Measurements from ENCODE around the gene P3H3.

The P3H3 gene

DNA sequence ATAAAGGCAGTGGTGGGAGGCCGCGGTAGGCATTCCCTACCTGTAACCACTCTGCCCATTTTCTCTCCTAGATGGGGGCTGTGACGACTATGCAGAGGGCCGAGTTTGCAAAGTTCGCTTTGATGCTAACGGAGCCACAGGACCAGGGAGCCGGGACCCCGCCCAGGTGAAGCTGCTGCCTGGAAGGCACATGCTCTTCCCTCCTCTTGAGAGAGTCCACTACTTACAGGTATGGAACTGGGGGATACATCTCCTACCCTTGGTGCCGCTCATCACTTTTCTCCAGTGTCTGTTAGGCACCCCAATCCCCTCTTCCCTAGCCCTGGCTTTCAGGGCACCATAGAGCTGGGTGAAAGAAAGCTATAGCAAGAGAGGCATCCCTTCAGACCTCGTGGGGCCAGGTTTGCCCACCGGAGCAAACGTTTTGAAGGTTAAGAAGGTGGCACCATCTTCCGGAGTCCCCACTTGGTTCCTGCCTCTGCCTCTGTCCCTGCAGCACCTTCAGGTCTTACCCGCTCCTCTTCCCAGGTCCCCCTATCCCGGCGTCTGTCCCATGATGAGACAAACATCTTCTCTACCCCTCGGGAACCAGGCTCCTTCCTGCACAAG, 2.0 kb upstream of the P3H3 start:
- DNase-seq (ENCODE audit: low read depth, low spot score) = no peak

DNA sequence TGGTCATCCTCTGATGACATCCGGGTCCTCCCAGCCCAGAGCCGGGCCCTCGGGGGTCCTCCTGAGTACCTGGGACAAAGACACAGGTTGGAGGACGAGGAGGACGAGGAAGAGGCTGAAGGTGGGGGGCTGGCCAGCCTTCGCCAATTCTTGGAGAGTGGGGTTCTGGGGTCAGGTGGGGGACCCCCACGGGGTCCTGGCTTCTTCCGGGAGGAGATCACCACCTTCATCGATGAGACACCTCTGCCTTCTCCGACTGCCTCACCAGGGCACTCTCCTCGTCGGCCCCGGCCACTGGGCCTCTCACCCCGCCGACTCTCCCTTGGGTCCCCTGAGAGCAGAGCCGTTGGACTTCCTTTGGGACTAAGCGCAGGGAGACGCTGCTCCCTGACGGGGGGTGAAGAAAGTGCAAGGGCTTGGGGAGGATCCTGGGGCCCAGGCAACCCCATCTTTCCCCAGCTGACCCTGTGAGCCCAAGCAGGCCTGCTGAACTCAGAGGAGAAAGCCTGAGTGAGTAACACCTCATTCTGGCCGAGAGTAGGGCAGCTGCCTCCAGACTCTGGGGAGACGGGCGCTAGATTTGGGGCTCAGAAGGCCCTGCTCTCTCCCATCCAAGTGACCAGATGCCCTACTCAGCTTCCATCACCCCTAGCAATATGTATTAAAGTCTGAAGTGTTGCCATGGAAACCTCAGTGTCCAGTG, 1.3 kb upstream of the P3H3 start:
- no peak for DNase-seq (ENCODE audit: low read depth, low spot score)

DNA sequence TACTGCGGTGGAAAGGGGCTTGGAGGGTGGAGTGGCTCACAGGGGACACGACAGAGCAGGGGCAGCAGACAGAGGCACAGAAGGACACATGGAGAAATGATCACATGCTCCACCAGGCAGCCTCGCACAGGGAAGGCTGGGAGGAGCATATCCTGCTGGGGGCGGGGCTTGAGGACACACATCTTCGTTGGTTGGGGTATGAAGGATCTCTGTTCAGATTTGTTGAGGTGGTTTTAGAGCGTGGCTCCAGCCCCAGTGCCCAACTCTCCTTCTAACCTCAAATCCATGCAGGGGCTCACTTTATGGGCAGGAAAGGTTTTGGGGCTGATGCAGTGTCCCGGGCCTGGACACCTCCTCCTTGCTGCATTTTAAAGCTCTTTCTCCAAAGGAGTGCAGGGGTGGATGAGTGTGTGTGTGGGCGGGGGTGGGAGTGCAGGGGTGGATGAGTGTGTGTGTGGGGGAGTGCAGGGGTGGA, 733 bp upstream of the P3H3 start:
- DNase-seq (ENCODE audit: low read depth, low spot score) = peak; percentile 26

DNA sequence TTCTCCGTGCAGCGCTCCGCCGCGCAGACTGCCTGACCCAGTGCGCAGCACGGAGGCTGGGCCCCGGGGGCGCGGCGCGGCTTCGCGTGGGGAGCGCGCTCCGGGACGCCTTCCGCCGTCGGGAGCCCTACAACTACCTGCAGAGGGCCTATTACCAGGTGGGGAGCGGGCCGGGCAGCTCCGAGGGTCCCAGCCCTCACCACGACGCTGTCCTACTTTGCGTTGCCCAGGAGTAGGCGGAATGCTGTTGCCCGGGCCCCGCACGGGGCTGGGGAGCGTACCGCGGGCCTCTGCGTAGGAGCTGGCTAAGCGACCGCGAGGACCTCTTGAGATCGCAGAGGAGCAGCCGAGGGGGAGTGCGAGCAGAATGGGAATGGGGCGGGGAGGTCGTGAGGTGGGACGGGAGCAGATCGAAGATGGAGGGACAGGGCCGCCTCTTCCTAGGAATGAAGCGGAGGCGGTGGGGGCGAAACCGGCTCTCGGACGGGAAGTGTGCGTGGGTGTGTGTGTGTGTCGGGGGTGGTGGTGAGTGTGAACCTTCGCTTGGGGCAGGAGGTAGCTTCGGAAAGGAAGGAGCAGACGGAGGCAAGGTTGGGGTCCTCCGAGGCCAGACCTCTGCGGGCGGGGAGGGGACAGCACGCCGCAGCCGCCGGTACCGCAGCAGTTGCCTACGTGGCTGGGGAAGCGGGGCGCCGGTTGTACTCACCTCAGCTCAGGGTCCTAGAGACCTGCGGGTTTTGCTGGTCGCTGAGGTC, 751 bp downstream of the P3H3 start:
- DNase-seq (ENCODE audit: low read depth, low spot score) = no peak

DNA sequence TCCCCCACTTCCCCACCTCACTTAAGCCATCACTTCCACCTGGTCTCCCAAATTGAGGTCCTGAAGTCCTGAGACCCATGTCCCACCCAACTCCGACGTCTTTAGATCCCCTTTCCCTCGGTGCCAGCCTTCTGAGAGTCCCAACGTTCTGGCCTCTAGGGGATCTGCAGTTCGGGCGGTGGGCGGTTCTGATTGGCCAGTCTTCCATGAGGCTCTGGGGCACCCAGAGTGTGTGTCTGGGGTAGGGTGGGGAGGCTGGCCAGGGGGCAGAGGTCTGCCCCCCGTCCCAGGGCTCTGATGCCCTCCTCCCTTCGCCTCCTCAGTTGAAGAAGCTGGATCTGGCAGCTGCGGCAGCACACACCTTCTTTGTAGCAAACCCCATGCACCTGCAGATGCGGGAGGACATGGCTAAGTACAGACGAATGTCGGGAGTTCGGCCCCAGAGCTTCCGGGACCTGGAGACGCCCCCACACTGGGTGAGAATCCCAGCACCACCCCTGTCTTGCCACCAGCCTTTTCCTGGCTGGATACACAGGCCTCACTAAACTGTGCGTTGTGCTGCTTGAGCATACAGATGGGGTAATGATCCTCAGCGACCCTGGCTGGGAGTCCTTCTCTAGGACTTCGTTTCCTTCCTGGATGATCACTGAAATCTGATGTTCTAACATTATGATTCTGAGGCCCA, 1.5 kb downstream of the P3H3 start:
- no peak for DNase-seq (ENCODE audit: low read depth, low spot score)

DNA sequence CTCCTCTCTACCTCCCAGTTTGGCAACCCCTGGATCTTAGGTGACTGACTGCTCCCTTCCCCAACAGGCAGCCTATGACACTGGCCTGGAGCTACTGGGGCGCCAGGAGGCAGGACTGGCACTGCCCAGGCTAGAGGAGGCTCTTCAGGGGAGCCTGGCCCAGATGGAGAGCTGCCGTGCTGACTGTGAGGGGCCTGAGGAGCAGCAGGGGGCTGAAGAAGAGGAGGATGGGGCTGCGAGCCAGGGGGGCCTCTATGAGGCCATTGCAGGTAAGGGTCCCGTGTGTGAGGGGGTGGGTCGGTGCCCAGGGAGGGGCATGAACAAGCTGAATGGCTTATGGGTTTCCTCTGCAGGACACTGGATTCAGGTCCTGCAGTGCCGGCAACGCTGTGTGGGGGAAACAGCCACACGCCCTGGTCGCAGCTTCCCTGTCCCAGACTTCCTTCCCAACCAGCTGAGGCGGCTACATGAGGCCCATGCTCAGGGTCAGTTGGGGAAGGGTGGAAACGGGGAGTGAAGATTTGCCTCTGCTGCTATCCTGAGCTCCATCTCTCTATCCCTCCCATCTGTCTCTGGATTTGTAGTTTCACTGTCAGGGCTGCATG, 2.2 kb downstream of the P3H3 start:
- no peak for DNase-seq (ENCODE audit: low read depth, low spot score)

DNA sequence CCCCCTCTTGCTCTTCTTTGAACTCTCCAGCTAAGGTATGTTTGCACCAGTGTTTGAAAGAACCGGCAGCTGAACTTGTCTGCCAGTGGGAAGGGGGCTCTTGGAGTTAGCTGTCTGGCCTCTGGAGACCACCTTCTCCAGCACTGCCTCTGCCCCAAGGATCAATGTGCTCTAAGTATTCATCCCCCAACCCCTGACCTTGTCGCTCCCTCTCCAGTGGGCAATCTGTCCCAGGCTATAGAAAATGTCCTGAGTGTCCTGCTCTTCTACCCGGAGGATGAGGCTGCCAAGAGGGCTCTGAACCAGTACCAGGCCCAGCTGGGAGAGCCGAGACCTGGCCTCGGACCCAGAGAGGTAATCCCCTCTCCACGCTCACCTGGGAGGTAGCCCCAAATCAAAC, 2.8 kb downstream of the P3H3 start:
- DNase-seq (ENCODE audit: low read depth, low spot score) = no peak

DNA sequence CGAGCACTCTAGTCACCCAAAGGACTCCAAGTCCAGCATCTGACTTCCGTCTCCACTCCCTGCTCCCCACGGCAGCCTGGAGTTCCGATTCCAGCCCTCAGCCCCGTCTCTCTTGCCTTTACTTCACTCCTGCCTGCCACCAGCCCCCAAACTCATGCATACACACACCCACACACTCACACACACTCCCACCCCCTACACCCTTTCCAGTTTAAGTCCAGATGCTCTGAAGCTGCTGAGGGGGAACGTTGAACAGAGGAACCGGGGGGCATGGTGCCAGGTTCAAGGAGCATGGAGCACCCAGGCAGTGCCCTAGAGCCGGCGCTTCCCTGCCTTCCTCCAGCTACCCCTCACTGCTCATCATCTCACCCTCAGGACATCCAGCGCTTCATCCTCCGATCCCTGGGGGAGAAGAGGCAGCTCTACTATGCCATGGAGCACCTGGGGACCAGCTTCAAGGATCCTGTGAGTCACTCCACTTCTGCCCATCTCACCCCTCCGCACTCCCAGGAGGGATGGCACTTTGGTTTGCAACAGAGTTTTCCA, 3.3 kb downstream of the P3H3 start:
- no peak for DNase-seq (ENCODE audit: low read depth, low spot score)

DNA sequence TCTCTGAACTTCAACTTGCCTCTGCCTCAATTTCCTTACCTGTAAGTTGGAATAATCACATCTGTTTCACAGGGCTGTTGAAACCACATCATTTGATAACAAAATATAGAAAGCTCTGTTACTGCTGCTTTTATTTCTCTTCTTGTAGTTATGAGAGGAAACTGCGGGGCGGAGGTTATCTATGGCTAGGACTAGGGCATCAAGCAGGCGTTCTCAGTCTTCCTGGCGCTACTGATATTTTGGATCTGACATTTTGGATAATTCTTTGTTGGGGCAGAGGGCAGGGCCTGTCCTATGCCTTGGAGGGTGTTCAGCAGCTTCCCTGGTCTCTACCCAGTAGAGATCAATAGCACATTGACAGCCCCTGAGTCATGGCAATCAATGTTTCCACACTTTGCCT, 3.9 kb downstream of the P3H3 start:
- no peak for DNase-seq (ENCODE audit: low read depth, low spot score)

DNA sequence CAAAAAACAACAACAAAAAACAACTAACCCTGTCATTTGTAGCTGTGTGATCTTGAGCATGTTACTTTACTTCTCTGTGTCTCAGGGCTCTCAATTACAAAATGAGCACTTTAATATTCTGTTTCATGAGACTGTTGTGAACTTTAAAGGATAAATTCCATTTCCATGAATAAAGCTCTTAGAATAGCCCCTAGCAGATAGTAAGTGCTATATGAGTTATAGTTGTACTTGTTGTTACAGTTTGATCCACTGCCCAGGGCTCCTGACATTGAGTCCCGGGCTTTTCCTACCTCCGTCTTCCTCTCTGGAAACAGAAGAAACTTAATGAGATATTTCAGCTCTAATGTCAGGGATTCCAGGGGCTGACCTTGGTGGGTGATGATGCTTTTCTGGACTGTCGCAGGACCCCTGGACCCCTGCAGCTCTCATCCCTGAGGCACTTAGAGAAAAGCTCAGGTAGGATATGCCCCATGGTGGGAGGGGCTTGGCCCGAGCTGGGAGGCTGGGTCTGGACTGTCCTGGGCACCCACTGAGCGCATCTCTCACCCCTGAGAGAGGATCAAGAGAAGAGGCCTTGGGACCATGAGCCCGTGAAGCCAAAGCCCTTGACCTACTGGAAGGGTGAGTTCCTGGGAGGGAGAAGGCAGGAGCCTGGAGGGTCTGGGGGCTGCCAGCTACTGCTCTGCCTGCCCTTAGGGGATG, 5.1 kb downstream of the P3H3 start:
- DNase-seq (ENCODE audit: low read depth, low spot score) = no peak

DNA sequence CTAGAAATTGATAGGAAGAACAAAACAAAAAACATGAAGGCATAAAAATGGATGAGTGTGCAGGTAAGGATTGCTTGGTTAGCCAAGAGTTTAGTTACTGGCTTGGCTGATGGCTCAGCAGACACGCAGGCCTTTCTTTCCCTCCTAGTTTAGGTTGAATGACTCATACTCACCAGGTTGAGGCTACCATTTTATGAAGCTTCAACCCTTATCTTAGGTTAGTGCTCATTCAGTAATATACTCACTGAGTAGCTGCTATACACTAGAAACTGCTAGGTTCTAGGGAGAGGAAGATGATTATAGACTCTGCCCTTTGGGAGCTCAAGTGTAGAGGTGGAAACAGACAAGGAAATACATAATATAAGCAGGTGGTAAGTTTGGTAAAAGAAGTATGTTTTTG, 6.0 kb downstream of the P3H3 start:
- no peak for DNase-seq (ENCODE audit: low read depth, low spot score)

DNA sequence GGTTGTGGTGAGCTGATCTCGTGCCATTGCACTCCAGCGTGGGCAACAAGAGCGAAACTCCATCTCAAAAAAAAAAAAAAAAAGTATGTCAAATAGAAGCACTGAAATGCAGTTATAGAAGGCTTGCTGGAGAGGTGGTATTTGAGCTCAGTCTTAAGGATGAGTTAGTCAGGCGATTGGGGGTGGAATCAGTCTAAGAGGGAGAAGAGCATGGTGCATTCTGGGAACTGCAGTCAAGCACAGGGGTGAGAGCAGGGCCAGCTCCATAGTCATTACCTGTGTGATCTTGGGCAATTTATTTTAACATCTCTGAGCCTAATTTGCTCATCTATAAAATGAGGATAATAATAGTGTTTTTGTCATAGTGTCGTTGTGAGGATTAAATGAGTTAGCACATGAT, 6.7 kb downstream of the P3H3 start:
- no peak for DNase-seq (ENCODE audit: low read depth, low spot score)

DNA sequence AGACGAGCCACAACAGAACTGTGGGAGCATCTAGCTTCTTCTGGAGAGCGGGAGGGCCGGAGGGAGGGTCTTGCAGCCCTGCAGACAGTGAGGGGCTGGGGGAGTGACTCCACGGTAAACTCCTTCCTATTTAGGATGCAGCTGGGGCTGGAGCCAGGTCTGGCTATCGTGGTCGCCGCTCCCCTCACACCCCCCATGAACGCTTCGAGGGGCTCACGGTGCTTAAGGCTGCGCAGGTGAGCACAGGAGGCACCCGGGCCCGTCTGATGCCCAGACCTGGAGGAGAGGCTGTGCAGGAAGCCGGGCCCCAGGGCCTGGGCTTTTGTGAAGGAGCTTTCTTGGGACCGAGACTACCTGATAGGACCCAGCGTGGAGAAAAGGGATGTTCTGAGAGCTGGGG, 8.6 kb downstream of the P3H3 start:
- no peak for DNase-seq (ENCODE audit: low read depth, low spot score)

DNA sequence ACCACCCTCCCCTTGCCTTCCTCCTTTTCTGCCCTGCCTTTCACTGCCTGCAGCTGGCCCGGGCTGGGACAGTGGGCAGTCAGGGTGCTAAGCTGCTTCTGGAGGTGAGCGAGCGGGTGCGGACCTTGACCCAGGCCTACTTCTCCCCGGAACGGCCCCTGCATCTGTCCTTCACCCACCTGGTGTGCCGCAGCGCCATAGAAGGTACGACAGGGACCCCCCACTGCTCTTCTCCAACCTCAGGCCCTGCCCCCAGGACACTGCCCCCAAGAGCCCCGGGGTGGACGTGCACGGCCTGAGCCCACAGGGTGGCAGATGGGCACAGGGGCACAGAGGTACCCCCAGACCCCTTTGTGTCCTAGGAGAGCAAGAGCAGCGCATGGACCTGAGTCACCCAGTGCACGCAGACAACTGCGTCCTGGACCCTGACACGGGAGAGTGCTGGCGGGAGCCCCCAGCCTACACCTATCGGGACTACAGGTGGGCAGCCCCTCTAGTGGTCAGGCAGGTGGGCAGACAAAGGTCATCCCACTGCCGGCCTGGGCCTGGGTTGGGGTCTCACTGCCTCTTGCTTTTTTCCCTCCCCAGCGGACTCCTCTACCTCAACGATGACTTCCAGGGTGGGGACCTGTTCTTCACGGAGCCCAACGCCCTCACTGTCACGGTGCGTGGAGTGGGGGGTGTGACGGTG, 9.3 kb downstream of the P3H3 start:
- no peak for DNase-seq (ENCODE audit: low read depth, low spot score)

DNA sequence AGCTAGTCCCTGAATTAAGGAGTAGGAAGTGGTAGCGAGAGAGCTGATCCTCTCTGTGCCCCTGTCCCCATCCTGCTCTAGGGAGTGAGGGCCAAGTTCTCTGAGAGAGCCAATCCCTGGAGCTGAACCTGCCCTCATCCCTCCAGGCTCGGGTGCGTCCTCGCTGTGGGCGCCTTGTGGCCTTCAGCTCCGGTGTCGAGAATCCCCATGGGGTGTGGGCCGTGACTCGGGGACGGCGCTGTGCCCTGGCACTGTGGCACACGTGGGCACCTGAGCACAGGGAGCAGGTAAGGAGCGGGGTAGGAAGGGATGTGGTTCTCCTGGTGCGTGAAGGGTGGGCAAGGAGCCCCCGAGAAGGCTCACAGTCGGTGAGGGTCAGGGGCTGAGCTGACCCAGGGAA, 10.6 kb downstream of the P3H3 start:
- DNase-seq (ENCODE audit: low read depth, low spot score) = no peak

DNA sequence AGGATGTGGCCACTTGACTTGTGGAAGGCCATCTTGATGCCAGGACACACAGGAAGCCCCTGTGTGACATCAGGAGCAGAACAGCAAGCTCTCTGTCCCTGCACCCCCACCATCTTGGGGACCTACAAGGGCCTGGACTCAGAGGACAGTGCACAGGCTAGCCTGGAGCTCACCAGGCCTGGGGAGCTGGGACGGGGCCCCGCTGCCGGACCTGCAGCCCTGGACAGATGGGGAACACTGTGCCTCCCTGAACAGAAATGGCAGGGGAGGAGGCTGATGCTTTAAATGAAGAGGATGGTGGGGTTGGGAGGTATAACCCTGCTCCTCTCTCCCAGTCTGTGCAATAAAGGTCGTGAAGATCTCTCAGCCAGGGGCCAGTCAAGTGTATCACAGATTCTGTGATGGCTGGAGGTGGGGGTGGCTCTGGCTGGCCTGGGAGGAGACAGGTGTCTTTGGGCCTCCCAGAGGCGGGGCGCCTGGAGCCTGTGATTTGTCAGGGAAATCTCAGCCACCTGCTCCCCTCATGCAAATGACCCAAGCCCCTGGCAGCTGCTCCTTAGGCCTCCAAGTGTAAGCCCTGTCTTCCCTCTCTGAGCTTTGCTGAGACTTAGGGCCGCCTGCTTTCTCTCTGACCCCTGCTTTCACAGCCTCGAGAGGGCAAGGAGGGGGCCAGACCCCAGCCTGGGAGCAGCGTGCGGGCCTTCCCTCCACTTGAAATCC, 11.4 kb downstream of the P3H3 start:
- no peak for DNase-seq (ENCODE audit: low read depth, low spot score)

DNA sequence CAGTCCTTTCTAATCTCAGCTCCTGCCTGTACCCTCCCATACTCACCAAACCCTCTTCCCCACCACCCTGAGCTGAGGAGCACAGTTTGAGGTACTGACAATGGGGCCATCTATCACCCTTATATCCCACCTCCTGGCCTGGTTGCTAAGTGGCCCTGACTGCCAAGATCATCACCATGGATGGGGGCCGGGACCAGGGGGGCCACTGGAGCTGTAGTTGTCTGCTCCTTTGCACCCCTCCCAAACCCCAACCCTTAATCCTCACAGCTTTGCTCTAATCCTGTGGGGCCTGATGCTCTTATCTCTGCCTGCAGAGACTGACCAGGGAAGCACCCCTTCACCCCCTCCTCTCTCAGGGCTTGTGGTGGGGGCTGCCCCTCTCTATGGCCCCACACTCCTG, 12.1 kb downstream of the P3H3 start:
- no peak for DNase-seq (ENCODE audit: low read depth, low spot score)

DNA sequence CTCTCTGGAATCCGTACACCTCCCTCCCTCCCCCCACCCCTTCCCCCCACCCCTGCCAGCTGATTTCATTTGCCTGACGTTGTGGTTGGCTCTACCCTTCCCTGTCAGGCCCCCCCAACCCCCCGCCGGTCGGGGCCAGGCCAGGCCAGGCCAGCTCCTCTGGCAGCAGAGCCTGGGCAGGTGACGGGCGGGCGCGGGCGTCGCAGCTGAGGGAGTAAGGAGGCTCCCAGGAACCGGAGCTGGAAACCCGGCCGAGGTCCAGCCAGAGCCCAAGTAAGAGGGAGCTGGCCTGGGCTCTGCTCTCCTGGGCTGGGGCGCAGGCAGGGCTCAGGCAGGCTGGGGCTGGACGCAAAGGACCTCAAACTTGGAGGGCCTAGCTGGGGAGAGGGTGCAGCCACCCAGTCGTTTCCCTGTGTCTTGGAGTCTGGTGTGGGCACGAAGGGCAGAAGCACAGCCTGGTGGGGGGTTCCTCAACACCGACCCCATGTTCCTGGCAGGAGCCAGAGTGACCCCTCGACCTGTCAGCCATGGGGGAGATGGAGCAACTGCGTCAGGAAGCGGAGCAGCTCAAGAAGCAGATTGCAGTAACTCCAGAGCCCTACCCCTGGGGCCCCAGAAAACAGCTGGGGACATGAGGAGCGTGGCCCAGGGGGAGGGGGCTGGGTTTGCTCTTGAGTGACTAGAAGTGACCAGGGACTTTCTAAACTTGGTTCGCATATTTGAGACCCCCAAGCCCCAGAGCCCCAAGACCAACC, 12.7 kb downstream of the P3H3 start, which contains the start of gene GNB3:
TSS of gene GNB3 (plus strand) at position 165 of the 755 bp plus-strand sequence. CDS start at position 528, 363 bp downstream.
- DNase-seq (ENCODE audit: low read depth, low spot score) = no peak

DNA sequence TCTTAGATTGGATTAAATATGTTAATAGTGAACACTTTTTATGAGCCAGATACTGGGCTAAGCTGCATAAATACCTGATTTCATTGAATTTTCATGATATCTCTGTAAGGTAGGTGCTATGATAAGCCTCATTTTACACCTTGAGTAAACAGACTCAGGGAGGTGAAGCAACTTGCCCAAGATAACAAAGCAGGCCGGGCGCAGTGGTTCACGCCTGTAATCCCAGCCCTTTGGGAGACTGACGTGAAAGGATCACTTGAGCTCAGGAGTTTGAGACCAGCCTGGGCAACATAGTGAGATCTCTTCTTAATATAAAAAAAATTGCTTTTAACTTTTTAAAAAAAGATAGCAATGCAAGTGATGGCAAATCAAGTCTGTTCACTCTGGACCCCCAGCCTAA, 13.9 kb downstream of the P3H3 start:
- no peak for DNase-seq (ENCODE audit: low read depth, low spot score)
